ENCODE results near the gene ANKRD63.

Gene ANKRD63

GRCh38 chr15:40240619-40241221, 42.1 kb downstream of the ANKRD63 start:
- no peak for DNase-seq

DNA sequence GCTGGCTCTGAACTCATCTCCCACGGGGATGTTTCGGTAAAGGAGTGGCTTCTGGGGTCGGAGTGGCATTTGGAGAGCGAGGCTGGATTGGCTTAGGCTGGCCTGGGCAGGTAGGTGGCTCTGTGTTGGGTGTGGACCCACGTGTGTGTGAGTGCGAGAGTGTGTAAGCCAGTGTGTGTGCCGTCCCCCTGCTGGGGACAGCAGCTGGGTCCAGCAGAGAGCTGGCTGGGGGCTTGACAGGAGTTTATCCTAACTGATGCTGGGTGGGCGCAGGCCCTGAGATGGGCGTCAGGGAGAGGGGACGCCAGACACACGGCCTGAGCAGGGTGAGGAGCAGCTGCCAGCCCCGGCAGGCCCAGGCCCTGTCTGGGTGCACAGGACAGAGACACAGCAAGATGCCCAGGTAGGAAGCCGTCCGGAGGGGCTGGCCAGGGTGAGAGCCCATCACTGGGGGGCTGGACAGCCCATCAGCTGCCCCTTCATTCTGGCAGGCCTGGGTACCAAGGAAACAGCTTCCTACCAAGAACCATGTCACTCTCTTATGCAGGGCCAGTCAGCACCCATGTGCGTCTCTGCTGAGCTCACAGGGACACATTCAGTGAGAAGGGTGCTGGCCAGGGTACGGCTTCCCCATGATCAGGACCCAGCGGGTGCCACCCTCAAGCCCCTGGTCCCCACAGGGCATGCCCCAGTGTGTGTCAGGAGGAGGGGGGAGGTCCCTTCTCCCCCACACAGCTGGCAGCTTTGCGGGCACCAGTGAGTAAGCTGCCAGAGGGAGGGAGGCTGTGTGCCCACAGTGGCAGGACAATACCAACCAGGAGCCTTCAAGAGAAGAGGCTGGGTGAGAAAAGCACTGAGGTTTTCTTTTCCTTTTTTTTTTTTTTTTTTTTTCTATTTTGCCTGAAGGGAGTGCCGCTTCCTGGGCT, 42.9 kb downstream of the ANKRD63 start:
- peak; percentile 27 to 59 for DNase-seq

DNA sequence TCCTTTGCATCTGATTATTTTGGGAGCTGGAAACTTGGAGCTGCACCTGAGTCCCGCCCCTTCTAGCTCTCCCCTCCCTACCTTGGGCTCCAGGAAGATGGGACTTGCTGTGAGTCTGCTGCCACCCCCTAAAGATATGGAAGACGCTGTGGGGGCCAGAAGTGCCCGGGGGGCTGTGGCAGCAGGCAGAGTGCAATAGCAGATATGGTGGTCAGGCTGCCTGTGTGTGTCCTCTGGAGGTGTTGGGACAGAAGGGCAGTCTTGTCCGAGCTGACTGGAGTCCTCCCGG, 43.5 kb downstream of the ANKRD63 start:
- no peak for DNase-seq

- DNase-seq, result peak; percentile 66 to 90
Observed at GRCh38 chr15:40238532-40239403, 44.1 kb downstream of the ANKRD63 start, which contains the start of gene PAK6. Gene PAK6, plus strand, starts transcription at chr15:40239063. Its CDS starts 25,723 bp downstream, at chr15:40264786.

- DNase-seq, result no peak
Observed at GRCh38 chr15:40235201-40235885, 47.5 kb downstream of the ANKRD63 start.

GRCh38 chr15:40234783-40235182, 48.1 kb downstream of the ANKRD63 start:
- no peak for DNase-seq

DNA sequence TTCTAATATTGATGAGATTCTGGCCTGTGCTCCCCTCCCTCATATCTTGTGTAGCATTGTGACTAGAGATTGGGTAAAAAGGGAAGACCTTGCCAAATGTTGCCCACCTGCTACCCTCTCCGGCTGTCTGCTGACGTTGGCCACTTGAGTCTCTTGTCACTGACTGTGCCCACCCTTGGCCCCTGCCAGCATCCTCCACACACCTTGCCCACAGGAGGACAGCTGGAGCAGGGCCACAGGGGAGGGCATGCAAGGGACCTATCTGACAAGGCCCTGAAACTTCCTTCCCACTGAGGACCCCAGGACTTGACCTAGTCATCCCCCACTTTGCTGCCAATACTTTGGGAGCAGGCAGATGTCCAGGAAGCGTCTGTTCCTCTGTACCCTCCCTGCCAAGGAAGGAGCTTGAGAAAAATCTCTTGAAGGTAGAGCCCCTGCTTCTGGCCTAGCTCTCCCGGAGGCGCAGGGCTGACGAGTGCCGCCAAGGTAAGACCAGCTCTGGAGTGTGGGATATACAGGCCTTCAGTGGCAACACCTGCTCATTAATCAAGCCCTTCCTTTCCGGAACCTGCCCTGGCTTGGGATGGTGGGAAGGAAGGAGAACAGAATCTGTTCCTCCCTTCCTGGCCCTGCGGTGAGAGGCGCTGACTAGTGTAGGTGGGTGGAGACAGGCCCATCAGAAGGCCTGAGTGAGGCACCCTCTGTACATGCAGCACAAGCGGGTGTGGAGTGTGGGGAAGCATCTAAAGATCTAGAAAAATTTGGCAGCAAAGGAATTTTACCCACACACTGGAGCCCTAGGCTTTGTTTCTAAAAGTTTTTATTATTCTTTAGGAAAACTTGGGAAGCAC, 48.9 kb downstream of the ANKRD63 start:
- no peak for DNase-seq

GRCh38 chr15:40232625-40233070, 50.2 kb downstream of the ANKRD63 start:
- DNase-seq, result no peak

All from NCI-H526 (cell line).